Loucy (cell line): ENCODE measurements around the gene TLK2.
"Not testable (repeated sequence)": the region's sequence is repeated elsewhere in the genome, so short reads cannot be mapped to it uniquely, and the experiment has no call there.

Source experiments
- H2AFZ ChIP-seq: fragments of 200-600 bp; sonication (generic); 2 replicates; pipeline ENCODE4 v1.6.0; 2016; ENCODE audit warnings: antibody characterized with exemption, mild to moderate bottlenecking, low read length, moderate library complexity
- H3F3A ChIP-seq: fragments of 200-600 bp; 2 replicates; pipeline ENCODE4 v1.6.0; 2016; ENCODE audit warnings: antibody characterized with exemption, low read depth, mild to moderate bottlenecking
- H3K27me3 ChIP-seq: fragments of 200-600 bp; sonication (generic); 2 replicates; pipeline ENCODE4 v1.6.1; 2014; ENCODE audit warnings: low read length, mild to moderate bottlenecking; ENCODE audit not compliant: insufficient read depth, poor library complexity, severe bottlenecking
- H3K36me3 ChIP-seq: fragments of 200-600 bp; sonication (generic); 2 replicates; pipeline ENCODE4 v1.6.1; 2016; ENCODE audit warnings: low read length; ENCODE audit not compliant: insufficient read depth
- H3K4me1 ChIP-seq: fragments of 200-600 bp; sonication (generic); 2 replicates; pipeline ENCODE4 v1.5.1; 2014; ENCODE audit warnings: low read length, mild to moderate bottlenecking; ENCODE audit not compliant: insufficient read depth, poor library complexity, severe bottlenecking
- H3K4me2 ChIP-seq: fragments of 200-600 bp; sonication (generic); 2 replicates; pipeline ENCODE4 v1.6.0; 2014; ENCODE audit warnings: antibody characterized with exemption, low read length, low read depth, mild to moderate bottlenecking; ENCODE audit not compliant: poor library complexity, severe bottlenecking
- H3K4me3 ChIP-seq: fragments of 200-600 bp; sonication (generic); 2 replicates; pipeline ENCODE4 v1.5.1; 2014; ENCODE audit warnings: low read length, mild to moderate bottlenecking, mixed read lengths; ENCODE audit not compliant: poor library complexity, severe bottlenecking
- H3K79me2 ChIP-seq: fragments of 200-600 bp; sonication (generic); 2 replicates; pipeline ENCODE4 v1.6.1; 2014; ENCODE audit warnings: low read length; ENCODE audit not compliant: insufficient read depth
- H3K9ac ChIP-seq: fragments of 200-600 bp; sonication (generic); 2 replicates; pipeline ENCODE4 v1.6.0; 2014; ENCODE audit warnings: mild to moderate bottlenecking, low read depth, low read length, moderate library complexity; ENCODE audit not compliant: poor library complexity, severe bottlenecking
- H3K9me2 ChIP-seq: fragments of 200-600 bp; sonication (generic); replicated peaks from 2 replicates; pipeline ENCODE4 v1.6.1; 2016; ENCODE audit warnings: low read depth, low read length, mixed read lengths
- H3K9me3 ChIP-seq: fragments of 200-600 bp; sonication (generic); 2 replicates; pipeline ENCODE4 v1.6.1; 2014; ENCODE audit warnings: mild to moderate bottlenecking, antibody characterized with exemption, low read length, low read depth; ENCODE audit not compliant: insufficient read depth
- H4K20me1 ChIP-seq: fragments of 200-600 bp; sonication (generic); 2 replicates; pipeline ENCODE4 v1.6.0; 2014; ENCODE audit warnings: antibody characterized with exemption, low read length, mild to moderate bottlenecking; ENCODE audit not compliant: insufficient read depth, poor library complexity, severe bottlenecking
- EZH2phosphoT487 ChIP-seq: fragments of 200-600 bp; IDR thresholded peaks from 2 replicates; pipeline ENCODE4 v1.6.1; 2018; ENCODE audit warnings: antibody characterized with exemption, mild to moderate bottlenecking, moderate library complexity, borderline replicate concordance
- TF ChIP-seq, protein P1 (sequence below): fragments of 200-600 bp; sonication (generic); conservative IDR thresholded peaks from 2 replicates; pipeline ENCODE4 v1.5.1; 2014; ENCODE audit warnings: mild to moderate bottlenecking, antibody characterized with exemption, low read length

The TLK2 gene

DNA sequence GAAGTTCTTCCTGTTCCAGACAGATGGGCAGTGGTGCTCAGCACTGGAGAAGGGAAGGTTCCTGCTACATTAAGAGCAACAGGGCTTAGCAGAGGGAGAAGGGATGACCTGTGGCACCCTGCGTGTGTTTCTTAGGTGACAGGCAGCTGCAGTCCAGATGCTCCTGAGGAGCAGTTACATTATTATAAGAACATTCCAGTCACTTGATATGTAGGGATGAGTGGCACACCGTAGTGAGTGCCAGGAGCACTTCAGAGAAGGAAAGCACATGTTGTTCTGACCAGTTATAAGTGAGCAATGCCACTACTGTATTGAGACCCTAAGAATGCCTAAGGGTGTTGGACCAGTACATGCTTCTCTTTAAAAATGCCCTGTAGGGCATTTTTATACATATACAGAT lies 108.9 kb downstream of the TLK2 start:
- Histone ChIP-seq H3K9me2 (no peaks in the 10 kb centered on the region), H3K4me3 (no peak overlapping the region), H3K79me2 (no peaks in the 10 kb centered on the region), H3K4me1 (no peaks in the 10 kb centered on the region), H3K9ac (no peak overlapping the region), H2AFZ (no peak overlapping the region), H3K27me3 (no peaks in the 10 kb centered on the region), H3K36me3 (peaks cover 46% of the 10 kb centered on the region; the same call in 1 of the 2 replicates), H3K9me3 (no peaks in the 10 kb centered on the region), H3K4me2 (no peak overlapping the region), H4K20me1 (no peaks in the 10 kb centered on the region), H3F3A (no peaks in the 10 kb centered on the region)
- no peak for TF ChIP-seq EZH2phosphoT487
- TF ChIP-seq, protein P1, sequence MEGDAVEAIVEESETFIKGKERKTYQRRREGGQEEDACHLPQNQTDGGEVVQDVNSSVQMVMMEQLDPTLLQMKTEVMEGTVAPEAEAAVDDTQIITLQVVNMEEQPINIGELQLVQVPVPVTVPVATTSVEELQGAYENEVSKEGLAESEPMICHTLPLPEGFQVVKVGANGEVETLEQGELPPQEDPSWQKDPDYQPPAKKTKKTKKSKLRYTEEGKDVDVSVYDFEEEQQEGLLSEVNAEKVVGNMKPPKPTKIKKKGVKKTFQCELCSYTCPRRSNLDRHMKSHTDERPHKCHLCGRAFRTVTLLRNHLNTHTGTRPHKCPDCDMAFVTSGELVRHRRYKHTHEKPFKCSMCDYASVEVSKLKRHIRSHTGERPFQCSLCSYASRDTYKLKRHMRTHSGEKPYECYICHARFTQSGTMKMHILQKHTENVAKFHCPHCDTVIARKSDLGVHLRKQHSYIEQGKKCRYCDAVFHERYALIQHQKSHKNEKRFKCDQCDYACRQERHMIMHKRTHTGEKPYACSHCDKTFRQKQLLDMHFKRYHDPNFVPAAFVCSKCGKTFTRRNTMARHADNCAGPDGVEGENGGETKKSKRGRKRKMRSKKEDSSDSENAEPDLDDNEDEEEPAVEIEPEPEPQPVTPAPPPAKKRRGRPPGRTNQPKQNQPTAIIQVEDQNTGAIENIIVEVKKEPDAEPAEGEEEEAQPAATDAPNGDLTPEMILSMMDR = no peak

DNA sequence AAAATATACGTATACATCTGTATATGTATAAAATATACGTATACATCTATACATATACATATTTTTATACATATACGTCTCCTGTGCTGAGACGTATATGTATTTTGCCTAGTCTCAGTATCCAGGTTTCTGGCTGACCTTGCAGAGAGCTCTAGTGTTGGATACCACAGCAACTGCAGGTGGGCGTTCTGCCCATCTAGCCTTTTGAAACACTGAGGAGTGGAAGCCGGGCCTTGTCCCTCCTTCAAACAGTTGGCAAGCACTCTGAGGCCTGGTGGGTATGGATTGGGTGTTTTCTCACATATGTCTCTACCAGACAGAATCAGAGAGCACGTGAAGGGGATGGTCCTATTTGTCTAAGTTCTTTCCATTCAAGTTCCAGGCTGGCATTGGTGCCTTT lies 109.5 kb downstream of the TLK2 start:
- Histone ChIP-seq H3K36me3 (peaks cover 51% of the 10 kb centered on the region; the same call in 1 of the 2 replicates), H3K4me3 (no peak overlapping the region), H3K27me3 (no peaks in the 10 kb centered on the region), H3K4me1 (no peaks in the 10 kb centered on the region), H4K20me1 (no peaks in the 10 kb centered on the region), H3K9me3 (no peaks in the 10 kb centered on the region), H3F3A (no peaks in the 10 kb centered on the region), H3K79me2 (no peaks in the 10 kb centered on the region), H2AFZ (no peak overlapping the region), H3K9ac (no peak overlapping the region), H3K9me2 (no peaks in the 10 kb centered on the region), H3K4me2 (no peak overlapping the region)
- no peak for TF ChIP-seq EZH2phosphoT487
- TF ChIP-seq, protein P1 = no peak

DNA sequence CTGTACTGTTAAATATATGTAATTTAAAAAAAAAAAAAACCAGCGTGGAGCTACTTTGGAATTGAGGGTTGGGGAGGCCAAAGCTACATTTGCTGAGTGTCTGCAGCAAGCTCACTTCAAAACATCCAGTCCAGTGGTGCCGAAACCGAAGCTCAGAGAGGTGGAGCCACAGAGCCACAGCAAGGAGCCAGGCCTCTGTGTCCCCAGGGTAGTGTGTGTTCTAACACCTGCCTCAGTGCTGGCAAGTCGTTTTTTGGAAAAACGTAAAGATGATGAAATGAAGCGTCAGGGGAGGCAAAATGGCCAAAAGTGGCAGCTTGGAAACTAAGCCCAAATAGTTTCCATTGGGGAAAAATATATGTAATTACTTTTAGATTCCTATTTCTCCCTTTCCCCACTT lies 112.7 kb downstream of the TLK2 start:
- no peaks in the 10 kb centered on the region for H4K20me1 ChIP-seq
- H3K79me2 ChIP-seq = no peaks in the 10 kb centered on the region
- H3K4me3 ChIP-seq = no peak overlapping the region
- no peak overlapping the region for H3K9ac ChIP-seq
- no peaks in the 10 kb centered on the region for H3K4me1 ChIP-seq
- H3F3A ChIP-seq = no peaks in the 10 kb centered on the region
- no peaks in the 10 kb centered on the region for H3K9me2 ChIP-seq
- no peak overlapping the region for H2AFZ ChIP-seq
- H3K9me3 ChIP-seq = no peaks in the 10 kb centered on the region
- H3K4me2 ChIP-seq = no peak overlapping the region
- no peaks in the 10 kb centered on the region for H3K27me3 ChIP-seq
- H3K36me3 ChIP-seq = peaks cover 55% of the 10 kb centered on the region; the same call in 1 of the 2 replicates
- no peak for TF ChIP-seq EZH2phosphoT487
- TF ChIP-seq, protein P1 = no peak

DNA sequence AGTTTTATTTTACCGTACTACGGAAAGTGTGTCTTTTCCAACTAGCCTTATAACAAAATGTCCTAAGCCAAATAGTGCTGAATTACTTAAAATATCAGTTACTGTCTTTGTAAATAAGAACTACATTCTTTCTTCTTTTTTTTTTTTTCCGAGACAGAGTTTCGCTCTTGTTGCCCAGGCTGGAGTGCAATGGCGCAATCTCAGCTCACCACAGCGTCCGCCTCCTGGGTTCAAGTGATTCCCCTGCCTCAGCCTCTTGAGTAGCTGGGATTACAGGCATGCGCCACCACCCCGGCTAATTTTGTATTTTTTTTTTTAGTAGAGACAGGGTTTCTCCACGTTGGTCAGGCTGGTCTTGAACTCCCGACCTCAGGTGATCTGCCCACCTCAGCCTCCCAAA lies 113.2 kb downstream of the TLK2 start:
- not testable (repeated sequence) for H3K9ac ChIP-seq, H3K9me3 ChIP-seq, H3K79me2 ChIP-seq, H3K27me3 ChIP-seq, H3K9me2 ChIP-seq, H3K4me1 ChIP-seq, H3F3A ChIP-seq, H2AFZ ChIP-seq, H3K4me3 ChIP-seq, H4K20me1 ChIP-seq, H3K4me2 ChIP-seq
- peaks cover 57% of the 10 kb centered on the region for H3K36me3 ChIP-seq
